SIG-M5 (cell line): ENCODE results near the gene INCENP.

Experiments
- DNase-seq: peaks from one replicate; lab custom pipeline; 2025; lab: John Stamatoyannopoulos, UW

INCENP gene

GRCh38 chr11:62124186-62125113 is 639 bp downstream of the INCENP start:
- DNase-seq = no peak

- no peak for DNase-seq
Observed at GRCh38 chr11:62125316-62125715, 1.5 kb downstream of the INCENP start.

GRCh38 chr11:62125881-62126280 is 2.1 kb downstream of the INCENP start:
- no peak for DNase-seq

GRCh38 chr11:62127426-62127825 is 3.6 kb downstream of the INCENP start:
- no peak for DNase-seq

- no peak for DNase-seq
Observed at GRCh38 chr11:62127941-62128770, 4.3 kb downstream of the INCENP start.

- DNase-seq = no peak
Observed at GRCh38 chr11:62128835-62129234, 5.0 kb downstream of the INCENP start.

- no peak for DNase-seq
Observed at GRCh38 chr11:62129590-62130282, 5.9 kb downstream of the INCENP start.

- DNase-seq = no peak
Observed at GRCh38 chr11:62130283-62131169, 6.7 kb downstream of the INCENP start.

GRCh38 chr11:62131170-62131464 is 7.3 kb downstream of the INCENP start:
- no peak for DNase-seq

GRCh38 chr11:62132191-62132590 is 8.4 kb downstream of the INCENP start:
- DNase-seq = no peak

- DNase-seq = no peak
Observed at GRCh38 chr11:62132689-62133293, 9.0 kb downstream of the INCENP start.

- no peak for DNase-seq
Observed at GRCh38 chr11:62133328-62134065, 9.7 kb downstream of the INCENP start.

GRCh38 chr11:62137276-62137861 is 13.6 kb downstream of the INCENP start:
- DNase-seq = no peak

- no peak for DNase-seq
Observed at GRCh38 chr11:62137881-62138629, 14.2 kb downstream of the INCENP start.

GRCh38 chr11:62138630-62139425 is 15.0 kb downstream of the INCENP start:
- DNase-seq = no peak

GRCh38 chr11:62139526-62140303 is 15.9 kb downstream of the INCENP start:
- DNase-seq = no peak

- DNase-seq = no peak
Observed at GRCh38 chr11:62140304-62141110, 16.7 kb downstream of the INCENP start.
